ENCODE data around the gene EIF1B.

The EIF1B gene

GRCh38 chr3:40355410-40355809, 45.9 kb downstream of the EIF1B start:
- DNase-seq: no peak

- no peak for DNase-seq
Observed at GRCh38 chr3:40358454-40358853, 48.9 kb downstream of the EIF1B start.
